Cardiac septum (tissue), 1 donor: ENCODE measurements around the gene BRSK2. TPM values are rescaled to one million over a fixed set of nuclear protein-coding genes. Genes with fewer than 3 reads are reported as not detected.
A peak's percentile ranks its signal among the peaks of the same experiment; 100 is the strongest.

Experiments
- DNase-seq: peaks from one replicate; pipeline ENCODE4 v3.0.0-alpha.2; 2020; ENCODE audit warnings: low spot score
- intact Hi-C: fragments of 100-400 bp; cut with DNase I; formaldehyde crosslinking; loops from one replicate; pipeline ENCODE4 v1.14.0; 2022
- total RNA-seq: library from RNA; stranded (reverse); fragmentation: NEBNext Ultra II Directional; extraction: Animal tissue kit (Norgen Biotek cat#: 25700); gene quantifications from one replicate; pipeline ENCODE4 v1.2.1, GENCODE V29; 2021
- donor health status: DM: no; HTN: no; CAD: no.

Gene BRSK2
- total RNA-seq, 1 donor from 2014 or later, result 0.16 TPM

DNA sequence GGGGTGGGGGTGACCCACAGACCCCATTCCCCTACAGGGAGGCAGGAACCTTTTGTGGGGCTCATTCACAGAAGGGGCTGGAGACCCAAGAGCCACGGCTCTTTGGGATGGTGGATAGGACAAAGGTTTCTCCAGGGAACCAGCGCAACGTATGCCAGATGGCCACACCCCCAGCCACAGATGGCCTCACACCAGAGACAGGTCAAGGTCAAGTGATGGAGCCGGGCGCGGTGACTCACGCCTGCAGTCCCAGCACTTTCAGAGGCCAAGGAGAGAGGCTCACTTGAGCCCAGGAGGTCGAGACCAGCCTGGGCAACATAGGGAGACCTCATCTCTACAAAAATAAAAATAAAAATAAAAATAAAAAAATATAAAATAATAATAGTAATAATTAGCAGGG lies 17.1 kb upstream of the BRSK2 start:
- DNase-seq, result no peak
- intact Hi-C loops, result no loop called here

GRCh38 chr11:1373536-1374214 lies 16.1 kb upstream of the BRSK2 start:
- DNase-seq, result no peak
- intact Hi-C loops, result no loop called here

DNA sequence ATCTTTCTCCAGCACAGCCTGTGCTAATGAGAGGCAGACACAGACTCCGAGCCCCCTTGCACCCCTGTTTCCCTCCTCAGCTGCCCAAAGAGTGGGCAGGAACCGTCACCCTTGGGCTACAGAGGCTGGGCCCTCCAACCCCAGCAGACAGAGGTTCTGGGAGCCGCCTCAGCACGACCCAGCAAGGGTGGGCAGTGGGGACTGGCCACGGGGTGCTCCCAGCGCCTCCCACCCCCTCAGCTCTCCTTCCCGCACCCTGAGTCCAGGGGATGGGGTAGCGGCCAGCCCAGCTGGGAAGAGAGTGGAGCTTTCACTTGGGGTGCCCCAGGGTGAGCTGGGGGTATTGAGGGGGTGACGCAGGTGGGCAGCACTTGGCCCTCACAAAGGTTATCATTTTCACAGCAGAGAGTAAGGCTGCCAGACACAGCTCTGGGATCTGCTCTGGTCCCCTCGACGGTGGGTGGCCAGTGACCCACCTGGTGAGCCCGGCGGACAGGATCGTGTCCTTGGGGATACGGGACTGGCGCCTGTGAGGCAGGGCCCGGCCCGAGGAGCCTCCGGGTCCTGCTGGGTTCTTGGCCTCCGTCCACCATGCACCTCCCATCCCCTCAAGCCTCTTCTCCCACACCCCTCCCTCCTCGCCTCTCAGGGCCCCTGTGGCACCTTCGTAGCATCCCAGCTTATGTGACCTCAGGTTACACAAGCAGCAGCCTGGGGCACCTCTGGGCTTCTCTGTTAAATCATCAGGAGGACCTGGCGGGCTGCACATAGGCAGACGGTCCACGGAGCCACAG lies 14.4 kb upstream of the BRSK2 start:
- intact Hi-C loops, result no loop called here
- no peak for DNase-seq

- no peak for DNase-seq
- intact Hi-C loops, result no loop called here
These were observed 13.8 kb upstream of the BRSK2 start for GRCh38 chr11:1375955-1376258.

- intact Hi-C loops, result no loop called here
- DNase-seq, result no peak
These were observed 12.4 kb upstream of the BRSK2 start for GRCh38 chr11:1377231-1377780.

GRCh38 chr11:1381793-1382425 lies 7.8 kb upstream of the BRSK2 start:
- DNase-seq, result no peak
- intact Hi-C loops, result no loop called here

DNA sequence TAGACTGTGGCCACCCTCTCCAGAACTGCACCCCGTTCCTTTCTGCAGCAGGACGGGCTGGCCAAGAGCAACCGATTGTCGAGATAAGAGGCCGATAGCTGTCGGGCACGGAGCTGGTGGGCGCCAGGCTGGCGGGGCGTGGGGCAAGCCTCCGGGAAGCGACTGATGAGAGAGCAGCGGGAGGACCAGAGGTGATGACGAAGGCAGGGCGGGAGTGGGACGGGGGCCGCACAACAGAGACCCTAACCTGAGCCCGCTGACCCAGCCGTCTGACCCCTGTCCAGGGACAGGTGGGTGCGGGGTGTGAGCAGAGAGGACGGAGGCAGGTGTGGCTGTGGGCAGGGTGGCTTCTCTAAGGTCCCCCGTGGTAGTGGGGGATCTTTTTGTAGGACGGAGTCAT lies 7.3 kb upstream of the BRSK2 start:
- intact Hi-C loops, result no loop called here
- no peak for DNase-seq

GRCh38 chr11:1382831-1383607 lies 6.7 kb upstream of the BRSK2 start:
- intact Hi-C loops, result no loop called here
- peak; percentile 90 for DNase-seq

GRCh38 chr11:1384199-1384970 lies 5.3 kb upstream of the BRSK2 start:
- DNase-seq, result no peak
- intact Hi-C loops, result no loop called here

GRCh38 chr11:1387521-1387920 lies 2.2 kb upstream of the BRSK2 start:
- intact Hi-C loops, result no loop called here
- no peak for DNase-seq

DNA sequence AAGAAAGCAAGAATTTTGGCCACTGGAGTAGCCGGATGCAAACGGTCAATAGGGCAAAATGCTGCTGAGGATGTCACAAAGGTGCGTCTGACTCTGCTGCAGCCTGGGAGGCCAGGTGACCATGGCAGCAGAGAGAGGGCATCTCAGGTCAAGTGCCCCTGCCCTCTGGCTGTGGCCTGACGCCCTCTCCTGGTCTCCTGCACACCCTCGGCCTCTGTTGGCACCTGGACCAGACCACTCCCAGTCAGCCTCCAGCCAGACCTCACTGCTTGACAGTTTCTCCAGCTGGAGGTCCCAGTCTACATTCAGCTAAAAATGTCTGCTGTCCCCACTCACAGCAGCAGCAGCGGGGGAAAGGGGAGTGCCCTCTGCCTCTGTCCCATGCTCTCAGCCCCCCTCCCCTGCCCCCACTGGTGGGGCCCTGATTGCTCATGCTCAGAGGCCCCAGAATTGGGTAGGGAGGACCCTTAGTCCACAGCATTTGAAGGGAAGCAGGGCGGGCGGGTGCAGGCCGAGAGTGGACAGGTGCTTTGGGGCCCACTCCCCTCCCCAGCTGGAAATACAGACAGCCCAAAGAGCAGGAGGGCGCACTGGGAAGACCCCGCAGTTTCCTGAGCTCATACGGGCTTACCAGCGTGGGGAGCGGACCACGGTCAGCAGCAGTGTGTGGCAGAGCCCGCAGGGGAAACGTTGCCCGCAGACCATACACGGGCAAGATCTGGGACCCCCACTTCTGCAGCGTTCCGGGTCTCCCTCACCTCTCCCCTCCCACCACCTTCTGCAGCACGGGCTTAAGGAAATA lies 1.6 kb upstream of the BRSK2 start:
- intact Hi-C loops, result no loop called here

GRCh38 chr11:1388763-1389102 lies 1.0 kb upstream of the BRSK2 start:
- intact Hi-C loops, result no loop called here
- DNase-seq, result no peak

More for the DNA sequence above, 1.6 kb upstream of the BRSK2 start:
- no peak for DNase-seq

- intact Hi-C loops, result no loop called here
- peak; percentile 96 for DNase-seq
These were observed 417 bp upstream of the BRSK2 start for GRCh38 chr11:1389103-1389931.

DNA sequence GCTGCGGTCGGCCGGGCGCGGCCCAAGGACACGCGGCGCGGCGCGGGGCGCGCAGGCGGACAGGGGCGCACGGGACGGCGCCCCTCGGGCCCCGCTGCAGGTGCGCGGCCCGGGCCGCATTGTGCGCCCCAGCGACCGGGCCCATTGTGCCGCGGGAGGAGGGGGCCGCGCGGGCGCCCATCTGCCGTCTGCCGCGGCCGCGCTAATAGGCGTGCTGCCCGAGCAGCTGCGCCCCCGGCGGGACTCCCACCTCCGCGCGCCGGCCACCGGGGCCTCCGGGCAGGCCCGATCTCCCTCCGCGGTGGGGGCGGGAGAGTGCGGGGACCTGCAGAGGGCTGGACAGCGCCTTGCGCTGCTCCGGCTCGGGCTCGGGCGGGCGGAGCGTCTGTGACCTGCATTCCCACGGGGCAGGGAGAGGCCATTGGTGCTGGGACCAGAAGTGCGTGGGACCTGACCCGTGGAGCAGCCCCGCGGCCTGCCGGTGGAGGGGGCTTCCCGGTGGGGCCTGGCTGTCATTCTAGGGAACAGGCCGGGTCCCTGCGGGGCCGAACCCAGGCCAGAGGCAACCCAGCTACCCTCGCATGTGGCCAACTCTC lies 933 bp downstream of the BRSK2 start:
- no peak for DNase-seq
- intact Hi-C loops, result no loop called here

DNA sequence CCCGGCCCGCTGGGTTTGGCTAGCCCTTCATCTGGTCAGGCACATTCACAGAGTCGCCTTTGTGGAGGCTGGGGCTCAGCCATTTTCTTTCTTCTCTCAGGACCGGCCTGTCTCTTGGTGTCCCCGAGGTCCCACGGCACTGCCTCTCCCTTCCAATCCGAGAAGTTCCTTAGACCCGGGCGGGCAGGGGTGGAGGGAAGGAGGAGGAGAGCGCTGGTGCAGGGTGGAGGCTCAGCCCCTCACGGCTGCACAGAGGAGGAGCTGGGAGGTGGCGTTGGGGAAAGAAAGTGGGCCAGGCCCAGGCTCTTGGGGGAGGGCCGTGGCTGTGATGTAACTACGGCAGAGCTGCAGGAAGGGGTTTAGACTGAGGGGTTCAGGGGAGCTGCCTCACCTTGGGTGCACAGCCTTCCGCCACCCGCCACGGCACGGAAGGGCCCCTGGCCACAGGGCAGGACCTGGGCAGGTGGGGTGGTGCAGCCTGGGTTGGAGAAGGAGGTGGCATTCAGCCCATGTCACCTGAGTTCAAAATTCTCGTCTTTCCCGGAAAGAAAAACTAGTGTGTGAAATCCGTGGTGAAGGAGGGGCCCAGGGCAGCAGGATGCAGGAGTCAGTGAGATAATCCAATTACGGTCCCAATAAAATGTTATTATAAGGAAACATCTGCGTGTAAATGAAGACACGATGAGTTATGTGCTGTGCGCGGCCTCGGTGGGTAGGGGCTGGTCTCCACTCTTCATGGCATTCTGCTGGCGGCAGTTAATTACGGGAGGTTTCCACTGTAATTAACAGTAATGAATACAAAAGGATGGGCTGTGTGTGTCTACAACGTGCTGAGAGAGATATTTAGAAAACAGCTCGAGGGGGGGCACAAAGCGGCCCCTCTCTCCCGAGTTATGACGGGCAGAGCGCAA lies 1.7 kb downstream of the BRSK2 start:
- intact Hi-C loops, result no loop called here

GRCh38 chr11:1392111-1392510 lies 2.4 kb downstream of the BRSK2 start:
- DNase-seq, result no peak
- intact Hi-C loops, result no loop called here

More for the DNA sequence above, 1.7 kb downstream of the BRSK2 start:
- no peak for DNase-seq
